ENCODE data around the gene DAB1.

Gene DAB1

GRCh38 chr1:57156907-57157306, 267.0 kb downstream of the DAB1 start:
- DNase-seq: no peak

- no peak for DNase-seq
These were observed 277.8 kb downstream of the DAB1 start for GRCh38 chr1:57146100-57146499.

- DNase-seq: no peak
These were observed 280.9 kb downstream of the DAB1 start for GRCh38 chr1:57142999-57143398.

GRCh38 chr1:57142169-57142568, 281.7 kb downstream of the DAB1 start:
- no peak for DNase-seq

- no peak for DNase-seq
These were observed 285.3 kb downstream of the DAB1 start for GRCh38 chr1:57138432-57139078.

GRCh38 chr1:57137980-57138379, 285.9 kb downstream of the DAB1 start:
- no peak for DNase-seq

GRCh38 chr1:57134803-57135202, 289.1 kb downstream of the DAB1 start:
- DNase-seq: no peak

- no peak for DNase-seq
These were observed 290.2 kb downstream of the DAB1 start for GRCh38 chr1:57133686-57134085.

- DNase-seq: no peak
These were observed 290.8 kb downstream of the DAB1 start for GRCh38 chr1:57132993-57133622.

- no peak for DNase-seq
These were observed 292.0 kb downstream of the DAB1 start for GRCh38 chr1:57131701-57132394.

GRCh38 chr1:57131257-57131656, 292.6 kb downstream of the DAB1 start:
- no peak for DNase-seq

GRCh38 chr1:57129865-57130264, 294.0 kb downstream of the DAB1 start:
- DNase-seq: no peak

GRCh38 chr1:57127976-57128375, 295.9 kb downstream of the DAB1 start:
- no peak for DNase-seq

GRCh38 chr1:57124768-57125446, 299.0 kb downstream of the DAB1 start:
- DNase-seq: no peak

- no peak for DNase-seq
These were observed 299.7 kb downstream of the DAB1 start for GRCh38 chr1:57124170-57124569.

- no peak for DNase-seq
These were observed 301.8 kb downstream of the DAB1 start for GRCh38 chr1:57122031-57122430.

GRCh38 chr1:57118948-57119603, 304.8 kb downstream of the DAB1 start:
- no peak for DNase-seq

- DNase-seq: no peak
These were observed 306.1 kb downstream of the DAB1 start for GRCh38 chr1:57117753-57118152.

- DNase-seq: no peak
These were observed 307.0 kb downstream of the DAB1 start for GRCh38 chr1:57116871-57117270.

GRCh38 chr1:57115030-57115614, 308.7 kb downstream of the DAB1 start:
- DNase-seq: no peak

- DNase-seq: no peak
These were observed 311.7 kb downstream of the DAB1 start for GRCh38 chr1:57112148-57112547.

- DNase-seq: no peak
These were observed 312.7 kb downstream of the DAB1 start for GRCh38 chr1:57111175-57111574.

GRCh38 chr1:57109883-57110282, 314.0 kb downstream of the DAB1 start:
- DNase-seq: no peak
